ENCODE data around the gene RNF152.

DNA sequence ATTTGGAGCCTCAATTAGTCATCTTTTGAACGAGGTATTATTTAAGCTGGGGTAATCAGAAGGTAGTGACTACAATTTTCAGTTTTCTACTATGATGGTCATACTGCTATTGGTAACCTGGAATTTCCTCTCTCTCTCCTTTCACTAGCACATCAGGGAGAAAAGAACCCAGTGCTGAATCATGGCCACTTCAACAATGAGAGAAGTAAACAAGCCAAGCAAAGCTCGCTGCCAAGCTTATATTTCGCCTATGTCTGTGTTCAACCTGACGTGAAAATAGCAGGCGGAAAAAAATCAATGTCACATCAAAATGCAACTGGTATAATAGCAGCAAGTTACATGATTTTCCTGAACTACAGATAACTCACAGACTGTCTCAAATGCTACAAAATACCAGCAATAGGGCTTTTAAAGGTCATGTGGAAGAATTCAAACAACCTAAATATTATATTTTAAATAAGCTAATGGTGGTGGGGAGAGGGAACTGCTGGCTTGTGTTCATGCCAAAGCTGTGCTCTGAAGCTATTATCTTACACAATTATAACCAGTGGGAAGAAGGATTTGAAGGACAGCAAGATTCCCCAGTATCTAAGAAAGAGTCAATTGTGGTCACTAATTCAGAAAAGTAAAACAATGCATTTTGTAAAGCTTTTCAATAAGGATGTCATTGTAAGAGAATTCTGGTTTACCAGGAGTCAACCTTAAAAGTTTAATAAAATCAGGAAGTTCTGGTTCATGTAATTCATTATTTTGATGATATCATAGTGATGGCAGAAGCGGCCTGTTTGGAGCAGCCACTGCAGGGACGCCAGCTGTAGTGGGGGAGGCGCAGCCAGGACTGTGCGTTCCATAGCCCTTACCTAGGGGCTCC is 38.0 kb downstream of the RNF152 start:
- TF ChIP-seq, protein P1, sequence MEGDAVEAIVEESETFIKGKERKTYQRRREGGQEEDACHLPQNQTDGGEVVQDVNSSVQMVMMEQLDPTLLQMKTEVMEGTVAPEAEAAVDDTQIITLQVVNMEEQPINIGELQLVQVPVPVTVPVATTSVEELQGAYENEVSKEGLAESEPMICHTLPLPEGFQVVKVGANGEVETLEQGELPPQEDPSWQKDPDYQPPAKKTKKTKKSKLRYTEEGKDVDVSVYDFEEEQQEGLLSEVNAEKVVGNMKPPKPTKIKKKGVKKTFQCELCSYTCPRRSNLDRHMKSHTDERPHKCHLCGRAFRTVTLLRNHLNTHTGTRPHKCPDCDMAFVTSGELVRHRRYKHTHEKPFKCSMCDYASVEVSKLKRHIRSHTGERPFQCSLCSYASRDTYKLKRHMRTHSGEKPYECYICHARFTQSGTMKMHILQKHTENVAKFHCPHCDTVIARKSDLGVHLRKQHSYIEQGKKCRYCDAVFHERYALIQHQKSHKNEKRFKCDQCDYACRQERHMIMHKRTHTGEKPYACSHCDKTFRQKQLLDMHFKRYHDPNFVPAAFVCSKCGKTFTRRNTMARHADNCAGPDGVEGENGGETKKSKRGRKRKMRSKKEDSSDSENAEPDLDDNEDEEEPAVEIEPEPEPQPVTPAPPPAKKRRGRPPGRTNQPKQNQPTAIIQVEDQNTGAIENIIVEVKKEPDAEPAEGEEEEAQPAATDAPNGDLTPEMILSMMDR (IDR thresholded peaks at IDR 0.05): peak in 1 of 6 experiments; percentile 3
- no peak for TF ChIP-seq POLR2A (IDR thresholded peaks at IDR 0.05)

Measured in thyroid gland (tissue), 4 donors.